DND-41 (cell line): ENCODE results near the gene ERCC6L2.

Source experiments
- CTCF ChIP-seq: IDR thresholded peaks from 2 replicates; pipeline ENCODE4 v1.5.1; 2012; ENCODE audit warnings: borderline replicate concordance, low read length, moderate library complexity, mild to moderate bottlenecking; ENCODE audit not compliant: poor library complexity, severe bottlenecking; ENCODE audit errors: extremely low read depth
- EZH2 ChIP-seq: IDR thresholded peaks from 3 replicates; pipeline ENCODE4 v1.6.1; 2012; ENCODE audit warnings: borderline replicate concordance, low read depth, mild to moderate bottlenecking, moderate library complexity, low read length, inconsistent platforms; ENCODE audit not compliant: severe bottlenecking

DNA sequence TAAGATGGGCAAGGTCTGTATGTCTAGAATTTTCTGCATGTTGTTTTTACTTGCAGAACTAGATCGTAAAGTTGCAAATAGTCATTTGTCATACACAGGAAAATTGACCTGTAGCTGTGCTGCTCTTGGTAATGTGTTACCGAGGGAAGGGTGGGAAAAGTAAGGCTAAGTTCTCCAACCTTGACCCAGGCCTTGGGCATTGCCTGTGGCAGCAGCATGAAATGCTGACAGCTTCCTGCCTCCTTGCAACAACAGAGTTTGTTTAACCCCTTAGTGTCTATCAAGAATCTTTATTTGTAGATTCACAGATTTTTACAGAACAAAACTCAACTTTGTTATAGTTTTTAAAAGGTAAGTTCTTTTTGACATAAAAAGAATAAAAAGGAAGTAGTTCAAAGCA, 48.3 kb downstream of the ERCC6L2 start:
- TF ChIP-seq CTCF, result no peak
- TF ChIP-seq EZH2, result no peak
